GM23248 (cell line): ENCODE measurements around the gene TTC39A.

Experiments used
- EZH2 ChIP-seq: fragments of 200-600 bp; sonication (generic); IDR thresholded peaks from 2 replicates; pipeline ENCODE4 v1.6.1; 2018; ENCODE audit warnings: antibody characterized with exemption, mild to moderate bottlenecking; ENCODE audit not compliant: insufficient read depth, poor library complexity, severe bottlenecking
- EZH2phosphoT487 ChIP-seq: fragments of 200-600 bp; sonication (generic); IDR thresholded peaks from 2 replicates; pipeline ENCODE4 v1.6.1; 2018; ENCODE audit warnings: antibody characterized with exemption, moderate library complexity, mild to moderate bottlenecking, low read depth; ENCODE audit not compliant: insufficient read depth

DNA sequence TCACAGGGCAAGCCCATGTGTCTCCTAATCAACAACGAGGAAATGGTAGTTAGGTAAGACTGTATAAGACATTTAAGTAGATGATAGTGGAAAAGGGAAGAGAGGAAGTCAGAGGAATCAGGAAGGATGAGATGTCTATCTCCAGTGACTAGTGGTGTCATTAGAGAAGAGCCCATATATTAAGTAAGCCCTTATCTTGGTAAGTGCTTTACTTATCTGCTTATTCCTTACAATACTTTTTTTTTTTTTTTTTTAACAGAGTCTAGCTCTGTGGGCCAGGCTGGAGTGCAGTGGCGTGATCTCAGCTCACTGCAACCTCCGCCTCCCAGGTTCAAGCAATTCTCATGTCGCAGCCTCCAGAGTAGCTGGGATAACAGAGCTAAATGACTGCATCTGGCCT is 64.7 kb downstream of the TTC39A start:
- no peak for TF ChIP-seq EZH2
- TF ChIP-seq EZH2phosphoT487, result no peak
